Pancreas (tissue), 10 donors: ENCODE data around the gene SMCO4. TPM values are rescaled to one million over a fixed set of nuclear protein-coding genes. Genes with fewer than 3 reads are reported as not detected.
"Not testable (repeated sequence)": the region's sequence is repeated elsewhere in the genome, so short reads cannot be mapped to it uniquely, and the experiment has no call there.

Experiments
- ATAC-seq, 4 donors: fragments of 200-7000 bp; cut with Tn5 transposase; one replicate each; pipeline versions ENCODE4 v1.8.0 to v1.9.1; 2020; ENCODE audit warnings: mild to moderate bottlenecking in 4 of 4, moderate library complexity in 4 of 4
- DNase-seq, 6 donors: peaks; one replicate each; pipeline ENCODE4 v3.0.0-alpha.2; 2020
- FAIRE-seq: peaks from 2 replicates; lab custom pipeline; 2012; peaks lifted over from hg19 to GRCh38; lab: Jason Lieb, UNC
- H3K27ac ChIP-seq, 4 donors: fragments of 200-600 bp; sonication (generic); 1 replicate in 3 of 4; 2 replicates in 1 of 4; pipeline versions ENCODE4 v1.5.0 to v1.8.0; 2020
- H3K27me3 ChIP-seq, 4 donors: fragments of 200-600 bp; one replicate each; pipeline ENCODE4 v1.8.0; 2021
- H3K36me3 ChIP-seq, 3 donors: fragments of 200-600 bp; sonication (generic) in 1 of 3; one replicate each; pipeline versions ENCODE4 v1.5.0 to v1.8.0; 2020 to 2021
- H3K4me1 ChIP-seq, 3 donors: fragments of 200-600 bp; one replicate each; pipeline ENCODE4 v1.8.0; 2021
- H3K4me3 ChIP-seq, 4 donors: fragments of 200-600 bp; sonication (generic) in 2 of 4; one replicate each; pipeline versions ENCODE4 v1.5.0 to v1.8.0; 2020 to 2021
- H3K9me3 ChIP-seq, 4 donors: fragments of 200-600 bp; one replicate each; pipeline ENCODE4 v1.8.0; 2021
- WGBS, 2 donors: extraction: QIAGEN DNeasy Blood & Tissue Kit; methylation state at CpG; one replicate each; pipeline ENCODE4 v1.1.7; 2013; 5-methylcytosine and 5-hydroxymethylcytosine counted together
- intact Hi-C, 3 donors: fragments of 100-400 bp; cut with DNase I; formaldehyde crosslinking; loops; one replicate each; pipeline versions ENCODE4 v1.11.1 to v1.14.2; 2022
- polyA plus RNA-seq, 2 donors: library from polyadenylated mRNA; stranded (reverse); fragments of 200-250 nt; gene quantifications; one replicate each; pipeline ENCODE4 v1.2.3, GENCODE V29; 2013
- total RNA-seq, 6 donors: library from RNA; stranded (reverse); fragmentation: NEBNext Ultra II Directional in 4 of 6; extraction: Animal tissue kit (Norgen Biotek cat#: 25700) in 4 of 6; gene quantifications; one replicate each; pipeline versions ENCODE4 v1.2.1 to v1.2.4, GENCODE V29; 2021 to 2023
- TF ChIP-seq, protein P1 (sequence below), 4 donors: fragments of 200-600 bp; sonication (generic) in 3 of 4; IDR thresholded peaks; one replicate each; pipeline versions ENCODE4 v1.5.0 to v1.8.0; 2021; ENCODE audit warnings: antibody characterized with exemption in 4 of 4
- donor health status: healthy with polysubstance abuse.
- donor health status: DM: no; HTN: no; CAD: no; lungs with moderate emphysema.
- donor health status: DM: no; HTN: no; CAD: no.
- donor health status: control.
- donor health status: control.
- donor health status: Bipolar disorder and iron deficiency.
- donor health status: DM: yes; HTN: yes; CAD: no.
- donor health status: DM: no; HTN: no; CAD: no.
- donor health status: DM: no; HTN: no; CAD: no.
- donor health status: DM: yes; HTN: yes; CAD: no.

The SMCO4 gene
- total and polyA plus RNA-seq, 8 donors, result 15.6 to 41.8 (median 19.6) TPM

GRCh38 chr11:93444617-93445073 lies 98.5 kb downstream of the SMCO4 start:
- ATAC-seq, result peak in 2 of 4 donors; percentile 46 to 86
- H3K4me1 ChIP-seq, result no peaks in the 10 kb centered on the region
- H3K9me3 ChIP-seq, result no peaks in the 10 kb centered on the region
- H3K27me3 ChIP-seq, result no peaks in the 10 kb centered on the region
- FAIRE-seq, result no peak
- TF ChIP-seq, protein P1, sequence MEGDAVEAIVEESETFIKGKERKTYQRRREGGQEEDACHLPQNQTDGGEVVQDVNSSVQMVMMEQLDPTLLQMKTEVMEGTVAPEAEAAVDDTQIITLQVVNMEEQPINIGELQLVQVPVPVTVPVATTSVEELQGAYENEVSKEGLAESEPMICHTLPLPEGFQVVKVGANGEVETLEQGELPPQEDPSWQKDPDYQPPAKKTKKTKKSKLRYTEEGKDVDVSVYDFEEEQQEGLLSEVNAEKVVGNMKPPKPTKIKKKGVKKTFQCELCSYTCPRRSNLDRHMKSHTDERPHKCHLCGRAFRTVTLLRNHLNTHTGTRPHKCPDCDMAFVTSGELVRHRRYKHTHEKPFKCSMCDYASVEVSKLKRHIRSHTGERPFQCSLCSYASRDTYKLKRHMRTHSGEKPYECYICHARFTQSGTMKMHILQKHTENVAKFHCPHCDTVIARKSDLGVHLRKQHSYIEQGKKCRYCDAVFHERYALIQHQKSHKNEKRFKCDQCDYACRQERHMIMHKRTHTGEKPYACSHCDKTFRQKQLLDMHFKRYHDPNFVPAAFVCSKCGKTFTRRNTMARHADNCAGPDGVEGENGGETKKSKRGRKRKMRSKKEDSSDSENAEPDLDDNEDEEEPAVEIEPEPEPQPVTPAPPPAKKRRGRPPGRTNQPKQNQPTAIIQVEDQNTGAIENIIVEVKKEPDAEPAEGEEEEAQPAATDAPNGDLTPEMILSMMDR (IDR thresholded peaks at IDR 0.05), result no peak
- no peak overlapping the region for H3K27ac ChIP-seq
- DNase-seq, result peak in 3 of 6 donors; percentile 16 to 54 (median 31)
- intact Hi-C loops, result no loop called here
- no peaks in the 10 kb centered on the region for H3K36me3 ChIP-seq
- no peak overlapping the region for H3K4me3 ChIP-seq
- WGBS, 2 donors, result 73 to 74% methylated on average over 8 of the region's 8 CpGs

- intact Hi-C loops, H3K27ac ChIP-seq, ATAC-seq, H3K4me3 ChIP-seq, H3K27me3 ChIP-seq, DNase-seq, H3K36me3 ChIP-seq, FAIRE-seq, H3K4me1 ChIP-seq, H3K9me3 ChIP-seq: not testable (repeated sequence)
- WGBS, 2 donors, result 91 to 94% methylated on average over 2 of the region's 2 CpGs
These were observed 100.0 kb downstream of the SMCO4 start for GRCh38 chr11:93443232-93443631.

- Histone ChIP-seq H3K27ac (no peak overlapping the region), H3K4me3 (no peak overlapping the region), H3K36me3 (no peaks in the 10 kb centered on the region), H3K4me1 (peaks cover 0 to under 1% (median 0%) of the 10 kb centered on the region in 3 donors), H3K27me3 (no peaks in the 10 kb centered on the region), H3K9me3 (no peaks in the 10 kb centered on the region)
- DNase-seq (no peak), ATAC-seq (no peak), FAIRE-seq (no peak)
- TF ChIP-seq, protein P1 (IDR thresholded peaks at IDR 0.05), result no peak
- 86 to 89% methylated on average over 3 of the region's 3 CpGs for WGBS, 2 donors
- intact Hi-C loops, result no loop called here
These were observed 110.9 kb downstream of the SMCO4 start for GRCh38 chr11:93432247-93432646.

Other genes starting within 250 kb of the SMCO4 start
- under 1 TPM in 5 of 6 donors, not detected in 1; 0.12 to 0.52 (median 0.28) TPM for gene DEUP1, start 212.6 kb downstream of the SMCO4 start, total RNA-seq
- 1 to 10 TPM in 1 of 2 donors, under 1 TPM in 1; 0.15 to 1.1 TPM for gene DEUP1, start 212.6 kb downstream of the SMCO4 start, polyA plus RNA-seq
- gene CEP295, start 118.3 kb upstream of the SMCO4 start, total RNA-seq, result 1 to 10 TPM; 2.8 to 5.6 (median 4.0) TPM
- 1 to 10 TPM; 5.1 to 6.5 TPM for gene CEP295, start 118.3 kb upstream of the SMCO4 start, polyA plus RNA-seq
- gene TAF1D, start 198.1 kb upstream of the SMCO4 start, total RNA-seq, result 100 to 1,000 TPM in 2 of 6 donors, 10 to 100 TPM in 4; 58.4 to 151 (median 85.4) TPM
- gene TAF1D, start 198.1 kb upstream of the SMCO4 start, polyA plus RNA-seq, result 100 to 1,000 TPM; 149 to 248 TPM
- gene C11orf54, start 198.3 kb upstream of the SMCO4 start, total RNA-seq, result 10 to 100 TPM; 12.5 to 30.9 (median 23.2) TPM
- 10 to 100 TPM; 16.1 to 29.7 TPM for gene C11orf54, start 198.3 kb upstream of the SMCO4 start, polyA plus RNA-seq
- gene MED17, start 240.9 kb upstream of the SMCO4 start, total RNA-seq, result 10 to 100 TPM in 5 of 6 donors, 1 to 10 TPM in 1; 8.7 to 17.8 (median 11.6) TPM
- 10 to 100 TPM in 1 of 2 donors, 1 to 10 TPM in 1; 6.6 to 10.1 TPM for gene MED17, start 240.9 kb upstream of the SMCO4 start, polyA plus RNA-seq